ENCODE results near the gene SEL1L2.

The SEL1L2 gene

DNA sequence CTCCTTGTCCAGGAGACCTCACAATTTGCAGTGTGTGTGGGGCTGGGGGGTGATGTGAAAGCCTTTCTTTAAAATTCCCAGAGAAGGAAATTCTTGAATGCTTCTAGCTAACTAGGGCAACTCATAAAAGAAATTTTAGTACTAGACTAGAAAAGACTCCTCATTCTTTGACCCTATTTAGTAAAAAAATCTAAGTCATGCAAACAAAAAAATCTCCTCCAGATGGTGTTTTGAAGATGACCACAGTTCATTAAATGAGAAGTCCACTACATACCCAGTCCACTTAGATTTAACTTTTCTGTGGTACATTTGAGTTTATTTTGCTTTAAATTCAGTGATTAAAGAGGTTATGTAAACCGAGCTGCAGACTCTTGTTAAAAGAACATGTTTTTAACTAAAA is 138.1 kb downstream of the SEL1L2 start:
- H3K36me3 ChIP-seq (ENCODE audit: control insufficient read depth, insufficient read depth, low read length): no peaks in the 10 kb centered on the region
- WGBS, 2 experiments (ENCODE audit: insufficient coverage in 2 of 2): no CpG with 5 or more reads among the region's 1 CpG
- H3K4me1 ChIP-seq (ENCODE audit: control insufficient read depth, insufficient read depth, low read length, poor library complexity, severe bottlenecking): no peaks in the 10 kb centered on the region
- H3K9me3 ChIP-seq (ENCODE audit: control insufficient read depth, low read length): no peaks in the 10 kb centered on the region
- H3K4me3 ChIP-seq (ENCODE audit: extremely low read depth, insufficient read depth, low read length, poor library complexity, severe bottlenecking): no peak overlapping the region
- H3K27ac ChIP-seq (ENCODE audit: low read depth, low read length, severe bottlenecking): no peak overlapping the region

DNA sequence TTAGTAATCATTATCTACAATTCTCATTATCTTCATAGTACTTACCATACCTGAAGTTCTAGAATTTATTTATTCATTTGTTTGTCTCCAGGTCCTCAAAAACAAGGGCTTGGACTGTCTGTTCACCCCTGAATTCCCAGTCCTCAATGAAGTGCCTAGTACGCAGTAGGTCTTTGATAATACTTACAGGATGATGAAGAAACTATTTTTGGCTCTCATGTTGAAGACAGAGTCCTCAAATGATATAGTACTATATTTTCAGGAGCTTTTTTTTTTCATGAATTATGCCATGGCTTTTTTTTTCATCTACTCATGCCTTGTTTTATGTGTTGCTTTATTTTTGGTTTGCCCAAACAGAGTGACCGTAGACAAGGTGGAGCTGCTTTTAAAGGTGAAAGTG is 139.1 kb downstream of the SEL1L2 start:
- no peaks in the 10 kb centered on the region for H3K36me3 ChIP-seq (ENCODE audit: control insufficient read depth, insufficient read depth, low read length)
- H3K27ac ChIP-seq (ENCODE audit: low read depth, low read length, severe bottlenecking): no peak overlapping the region
- no peaks in the 10 kb centered on the region for H3K9me3 ChIP-seq (ENCODE audit: control insufficient read depth, low read length)
- no peak overlapping the region for H3K4me3 ChIP-seq (ENCODE audit: extremely low read depth, insufficient read depth, low read length, poor library complexity, severe bottlenecking)
- no peaks in the 10 kb centered on the region for H3K4me1 ChIP-seq (ENCODE audit: control insufficient read depth, insufficient read depth, low read length, poor library complexity, severe bottlenecking)
- 94 to 100% methylated on average over 1 to 2 of the region's 2 CpGs for WGBS, 2 experiments (ENCODE audit: insufficient coverage in 2 of 2)

DNA sequence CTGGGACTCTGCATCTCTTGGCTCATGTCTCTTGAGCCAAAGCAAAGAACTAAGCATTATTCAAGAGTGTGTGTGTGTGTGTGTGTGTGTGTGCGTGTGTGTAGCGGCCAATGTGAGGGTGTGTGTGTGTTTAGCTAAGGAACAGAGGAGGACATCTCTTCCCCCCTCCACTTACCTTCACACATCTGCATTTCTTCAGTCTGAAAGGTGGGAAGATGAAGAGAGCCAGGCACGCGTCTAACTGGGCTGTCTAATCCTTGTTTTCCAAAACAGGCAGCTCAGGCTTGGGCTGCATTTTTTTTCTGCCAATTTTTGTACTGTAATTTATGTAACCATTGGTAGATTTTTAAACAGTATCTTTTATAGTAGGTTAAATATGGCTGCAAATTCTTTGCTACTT is 146.1 kb downstream of the SEL1L2 start:
- Histone ChIP-seq H3K36me3 (ENCODE audit: control insufficient read depth, insufficient read depth, low read length) (no peaks in the 10 kb centered on the region), H3K4me1 (ENCODE audit: control insufficient read depth, insufficient read depth, low read length, poor library complexity, severe bottlenecking) (no peaks in the 10 kb centered on the region), H3K9me3 (ENCODE audit: control insufficient read depth, low read length) (no peaks in the 10 kb centered on the region), H3K27ac (ENCODE audit: low read depth, low read length, severe bottlenecking) (no peak overlapping the region), H3K4me3 (ENCODE audit: extremely low read depth, insufficient read depth, low read length, poor library complexity, severe bottlenecking) (no peak overlapping the region)
- no CpG with 5 or more reads among the region's 4 CpGs for WGBS, 2 experiments (ENCODE audit: insufficient coverage in 2 of 2)

DNA sequence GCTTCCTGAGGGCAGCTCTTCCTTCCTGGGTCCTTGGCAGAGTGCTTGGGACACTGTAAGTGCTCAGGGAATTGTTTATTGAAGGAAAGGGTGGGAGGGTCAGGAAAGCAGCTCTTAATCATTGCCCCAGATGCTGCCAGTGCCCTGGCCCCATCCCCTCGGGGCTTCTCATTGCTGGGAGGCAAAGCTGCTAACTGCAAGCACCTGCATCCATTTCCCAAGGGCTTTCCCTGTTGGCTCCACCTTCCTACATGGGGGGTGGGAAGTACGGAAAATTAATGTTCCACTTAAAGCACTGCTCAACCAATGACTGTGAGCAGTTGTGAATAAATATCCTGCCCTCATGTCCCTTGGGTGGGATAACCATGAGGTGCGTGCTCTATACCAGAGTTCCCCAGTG is 149.2 kb downstream of the SEL1L2 start:
- no peaks in the 10 kb centered on the region for H3K4me1 ChIP-seq (ENCODE audit: control insufficient read depth, insufficient read depth, low read length, poor library complexity, severe bottlenecking)
- no peak overlapping the region for H3K4me3 ChIP-seq (ENCODE audit: extremely low read depth, insufficient read depth, low read length, poor library complexity, severe bottlenecking)
- 88 to 100% methylated on average over 1 of the region's 3 CpGs for WGBS, 2 experiments (ENCODE audit: insufficient coverage in 2 of 2)
- no peak overlapping the region for H3K27ac ChIP-seq (ENCODE audit: low read depth, low read length, severe bottlenecking)
- H3K9me3 ChIP-seq (ENCODE audit: control insufficient read depth, low read length): no peaks in the 10 kb centered on the region
- H3K36me3 ChIP-seq (ENCODE audit: control insufficient read depth, insufficient read depth, low read length): no peaks in the 10 kb centered on the region

DNA sequence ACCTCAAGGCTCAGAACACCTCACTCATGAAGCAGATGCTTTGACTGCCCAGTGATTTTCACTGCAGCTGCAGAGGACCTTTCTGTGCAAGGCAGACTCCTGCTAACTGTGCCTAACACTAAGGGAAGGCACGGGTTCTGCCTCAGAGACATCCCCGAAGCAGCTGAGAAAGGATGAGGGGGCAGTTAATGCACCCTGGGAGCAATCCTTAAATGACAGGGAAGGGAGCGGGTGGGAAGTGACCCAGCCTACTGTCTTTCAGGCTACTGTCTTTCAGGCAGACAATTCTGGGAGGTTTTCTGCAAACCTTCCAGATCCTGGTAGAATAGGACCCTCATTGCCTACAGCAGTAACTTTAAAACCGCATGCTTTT is 150.3 kb downstream of the SEL1L2 start:
- no peak overlapping the region for H3K4me3 ChIP-seq (ENCODE audit: extremely low read depth, insufficient read depth, low read length, poor library complexity, severe bottlenecking)
- WGBS, 2 experiments (ENCODE audit: insufficient coverage in 2 of 2): 89 to 96% methylated on average over 2 to 4 of the region's 4 CpGs
- H3K9me3 ChIP-seq (ENCODE audit: control insufficient read depth, low read length): no peaks in the 10 kb centered on the region
- H3K4me1 ChIP-seq (ENCODE audit: control insufficient read depth, insufficient read depth, low read length, poor library complexity, severe bottlenecking): no peaks in the 10 kb centered on the region
- no peaks in the 10 kb centered on the region for H3K36me3 ChIP-seq (ENCODE audit: control insufficient read depth, insufficient read depth, low read length)
- H3K27ac ChIP-seq (ENCODE audit: low read depth, low read length, severe bottlenecking): no peak overlapping the region

DNA sequence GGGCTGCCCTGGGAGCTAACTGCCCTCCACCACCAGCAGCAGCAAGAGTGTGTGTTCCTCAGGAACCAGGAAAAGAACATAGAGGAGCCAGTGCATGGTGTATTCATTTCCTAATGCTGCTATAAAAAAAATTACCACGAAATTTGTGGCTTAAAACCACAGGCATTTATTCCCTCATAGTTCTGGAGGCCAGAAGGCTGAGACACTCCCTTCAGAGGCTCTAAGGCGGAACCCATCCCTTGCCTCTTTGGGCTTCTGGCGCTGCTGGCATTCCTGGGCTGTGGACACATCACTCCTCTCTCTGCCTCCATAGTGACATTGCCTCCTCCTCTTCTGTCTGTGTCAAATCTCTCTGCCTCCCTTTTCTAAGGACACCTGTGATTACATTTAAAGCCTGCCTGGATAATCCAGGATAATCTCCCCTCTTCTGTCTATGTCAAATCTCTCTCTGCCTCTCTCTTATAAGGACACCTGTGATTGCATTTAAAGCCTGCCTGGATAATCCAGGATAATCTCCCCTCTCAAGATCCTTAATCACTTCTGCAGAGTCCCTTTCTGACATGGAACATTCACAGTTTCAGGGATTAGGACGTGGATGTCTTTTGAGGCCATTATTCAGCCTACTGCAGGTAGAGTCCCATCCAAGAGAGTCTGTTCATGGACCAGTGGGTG is 150.9 kb downstream of the SEL1L2 start:
- Histone ChIP-seq H3K9me3 (ENCODE audit: control insufficient read depth, low read length) (no peaks in the 10 kb centered on the region), H3K36me3 (ENCODE audit: control insufficient read depth, insufficient read depth, low read length) (no peaks in the 10 kb centered on the region), H3K27ac (ENCODE audit: low read depth, low read length, severe bottlenecking) (no peak overlapping the region), H3K4me1 (ENCODE audit: control insufficient read depth, insufficient read depth, low read length, poor library complexity, severe bottlenecking) (no peaks in the 10 kb centered on the region), H3K4me3 (ENCODE audit: extremely low read depth, insufficient read depth, low read length, poor library complexity, severe bottlenecking) (no peak overlapping the region)
- 75 to 79% methylated on average over 3 to 4 of the region's 4 CpGs for WGBS, 2 experiments (ENCODE audit: insufficient coverage in 2 of 2)

DNA sequence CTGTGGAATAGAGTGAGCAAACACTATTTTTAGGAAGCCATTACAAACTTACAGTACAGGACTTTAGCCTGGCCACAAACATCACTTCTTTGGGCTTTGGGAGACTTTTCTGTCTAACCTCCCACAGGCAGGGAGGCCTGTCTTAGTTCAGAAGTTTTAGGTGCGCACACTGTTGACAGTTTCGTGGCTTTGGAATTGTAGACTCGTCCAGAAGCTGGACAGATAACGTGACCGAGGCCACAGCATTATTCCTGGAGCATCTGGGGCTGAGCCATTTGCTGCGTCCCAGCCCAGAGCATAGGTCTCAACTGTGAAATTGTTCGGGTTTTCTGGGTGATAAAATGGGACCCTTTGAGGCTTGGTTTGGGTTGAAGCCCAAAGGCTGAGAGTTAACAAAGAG is 151.8 kb downstream of the SEL1L2 start:
- WGBS, 2 experiments (ENCODE audit: insufficient coverage in 2 of 2): 93 to 96% methylated on average over 6 to 7 of the region's 7 CpGs
- Histone ChIP-seq H3K27ac (ENCODE audit: low read depth, low read length, severe bottlenecking) (no peak overlapping the region), H3K36me3 (ENCODE audit: control insufficient read depth, insufficient read depth, low read length) (no peaks in the 10 kb centered on the region), H3K9me3 (ENCODE audit: control insufficient read depth, low read length) (no peaks in the 10 kb centered on the region), H3K4me3 (ENCODE audit: extremely low read depth, insufficient read depth, low read length, poor library complexity, severe bottlenecking) (no peak overlapping the region), H3K4me1 (ENCODE audit: control insufficient read depth, insufficient read depth, low read length, poor library complexity, severe bottlenecking) (no peaks in the 10 kb centered on the region)

DNA sequence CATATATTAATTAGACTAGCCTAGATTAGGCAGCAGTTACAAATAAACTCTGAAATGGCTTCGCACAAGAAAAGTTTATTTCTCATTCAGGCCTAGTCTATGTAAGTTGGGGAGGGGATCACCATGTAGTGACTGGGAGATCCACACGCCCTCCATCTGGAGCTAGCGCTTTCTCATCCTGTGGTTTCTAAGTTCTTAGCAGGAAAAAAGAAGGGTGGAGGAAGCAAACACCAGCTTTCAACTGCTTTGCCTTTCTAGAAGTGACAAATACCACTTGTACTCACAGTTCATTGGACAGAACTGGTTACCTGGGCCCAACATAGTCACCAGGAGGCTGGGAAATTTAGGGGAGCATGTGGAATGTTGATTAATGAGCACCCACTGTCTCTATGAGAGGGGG is 158.9 kb downstream of the SEL1L2 start:
- Histone ChIP-seq H3K36me3 (ENCODE audit: control insufficient read depth, insufficient read depth, low read length) (no peaks in the 10 kb centered on the region), H3K9me3 (ENCODE audit: control insufficient read depth, low read length) (no peaks in the 10 kb centered on the region), H3K4me1 (ENCODE audit: control insufficient read depth, insufficient read depth, low read length, poor library complexity, severe bottlenecking) (no peaks in the 10 kb centered on the region), H3K4me3 (ENCODE audit: extremely low read depth, insufficient read depth, low read length, poor library complexity, severe bottlenecking) (no peak overlapping the region), H3K27ac (ENCODE audit: low read depth, low read length, severe bottlenecking) (no peak overlapping the region)
- WGBS, 2 experiments (ENCODE audit: insufficient coverage in 2 of 2): 80 to 93% methylated on average over 1 to 2 of the region's 3 CpGs

DNA sequence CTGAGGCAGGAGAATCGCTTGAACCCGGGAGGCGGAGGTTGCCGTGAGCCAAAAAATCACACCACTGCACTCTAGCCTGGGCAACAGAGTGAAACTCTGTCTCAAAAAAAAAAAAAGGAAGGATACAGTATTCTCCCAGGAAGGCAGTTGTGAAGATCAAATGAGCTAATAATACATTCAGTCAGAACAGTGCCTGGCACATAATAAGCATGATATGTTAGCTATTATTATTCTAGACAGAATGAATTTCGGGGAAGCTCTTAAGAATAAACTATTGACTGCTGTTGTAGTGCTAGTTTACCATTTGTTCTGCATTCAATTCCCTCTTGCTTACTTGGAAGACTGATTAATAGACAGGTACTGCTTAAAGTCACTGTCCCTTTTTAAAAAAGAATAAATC is 164.9 kb downstream of the SEL1L2 start:
- Histone ChIP-seq H3K36me3 (ENCODE audit: control insufficient read depth, insufficient read depth, low read length) (no peaks in the 10 kb centered on the region), H3K27ac (ENCODE audit: low read depth, low read length, severe bottlenecking) (no peak overlapping the region), H3K4me1 (ENCODE audit: control insufficient read depth, insufficient read depth, low read length, poor library complexity, severe bottlenecking) (no peaks in the 10 kb centered on the region), H3K4me3 (ENCODE audit: extremely low read depth, insufficient read depth, low read length, poor library complexity, severe bottlenecking) (no peak overlapping the region), H3K9me3 (ENCODE audit: control insufficient read depth, low read length) (no peaks in the 10 kb centered on the region)
- WGBS, 2 experiments (ENCODE audit: insufficient coverage in 2 of 2): 94% methylated on average over 3 of the region's 5 CpGs; no CpG with 5 or more reads in 1 of the 2 experiments

DNA sequence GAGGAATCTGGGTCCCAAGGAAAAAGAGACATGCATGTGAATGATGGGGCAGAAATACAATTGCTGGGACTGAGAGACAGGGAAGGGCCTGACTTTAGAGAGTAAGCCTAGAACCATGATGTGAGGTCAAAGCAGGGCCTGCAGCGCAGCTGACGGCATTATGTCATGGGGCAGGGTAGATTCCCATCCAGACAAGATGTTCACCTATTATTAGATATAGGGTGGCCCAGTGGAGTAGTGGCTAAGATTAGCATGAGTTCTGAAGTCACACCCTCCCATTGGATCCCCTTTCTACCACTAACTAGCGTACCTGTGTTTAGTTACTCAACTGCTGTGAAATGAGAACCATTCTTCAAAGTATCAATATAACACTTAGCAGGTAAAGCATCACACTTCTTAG is 166.0 kb downstream of the SEL1L2 start:
- H3K4me1 ChIP-seq (ENCODE audit: control insufficient read depth, insufficient read depth, low read length, poor library complexity, severe bottlenecking): no peaks in the 10 kb centered on the region
- no peaks in the 10 kb centered on the region for H3K36me3 ChIP-seq (ENCODE audit: control insufficient read depth, insufficient read depth, low read length)
- no peaks in the 10 kb centered on the region for H3K9me3 ChIP-seq (ENCODE audit: control insufficient read depth, low read length)
- WGBS, 2 experiments (ENCODE audit: insufficient coverage in 2 of 2): 82 to 100% methylated on average over 1 to 3 of the region's 3 CpGs
- H3K27ac ChIP-seq (ENCODE audit: low read depth, low read length, severe bottlenecking): no peak overlapping the region
- no peak overlapping the region for H3K4me3 ChIP-seq (ENCODE audit: extremely low read depth, insufficient read depth, low read length, poor library complexity, severe bottlenecking)

DNA sequence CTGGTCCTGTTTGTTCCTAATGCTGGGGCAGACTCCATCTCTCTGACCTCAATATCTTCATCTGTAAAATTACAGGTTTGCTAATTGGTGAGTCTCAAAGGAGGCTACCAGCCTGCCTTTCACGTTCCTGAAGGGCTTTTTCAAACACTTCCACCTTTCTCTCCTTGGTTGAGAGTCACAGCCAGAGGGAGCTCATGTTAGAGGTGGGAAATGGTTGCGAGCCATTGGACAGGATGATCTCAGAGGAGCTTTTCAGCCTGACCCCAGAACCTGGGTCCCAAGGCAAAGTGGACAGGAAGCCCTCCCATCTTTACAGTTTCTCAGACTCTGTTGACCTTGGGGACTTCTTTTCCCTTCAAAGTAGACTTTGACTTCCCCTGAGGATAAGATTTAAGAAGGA is 168.0 kb downstream of the SEL1L2 start:
- Histone ChIP-seq H3K4me3 (ENCODE audit: extremely low read depth, insufficient read depth, low read length, poor library complexity, severe bottlenecking) (no peak overlapping the region), H3K4me1 (ENCODE audit: control insufficient read depth, insufficient read depth, low read length, poor library complexity, severe bottlenecking) (no peaks in the 10 kb centered on the region), H3K9me3 (ENCODE audit: control insufficient read depth, low read length) (no peaks in the 10 kb centered on the region), H3K27ac (ENCODE audit: low read depth, low read length, severe bottlenecking) (no peak overlapping the region), H3K36me3 (ENCODE audit: control insufficient read depth, insufficient read depth, low read length) (peaks cover 14% of the 10 kb centered on the region)
- 83% methylated on average over 1 of the region's 2 CpGs; no CpG with 5 or more reads in 1 of the 2 experiments for WGBS, 2 experiments (ENCODE audit: insufficient coverage in 2 of 2)

All from mesodermal cell (in vitro differentiated cells).